Nephron (organoid): Measurements from ENCODE around the gene TAX1BP3.
A peak's percentile ranks its signal among the peaks of the same experiment; 100 is the strongest.

Source experiments
- H3K27ac Mint-ChIP-seq, 3 experiments: 2 replicates each; pipeline ENCODE4 v1.8.0; 2020; ENCODE audit warnings: mixed read lengths in 3 of 3, mild to moderate bottlenecking in 2 of 3, moderate library complexity in 1 of 3
- H3K27me3 Mint-ChIP-seq: 2 replicates; pipeline ENCODE4 v1.8.0; 2021; ENCODE audit warnings: low read depth, mild to moderate bottlenecking, moderate library complexity, mixed read lengths
- H3K36me3 Mint-ChIP-seq: 2 replicates; pipeline ENCODE4 v1.8.0; 2020; ENCODE audit warnings: low read depth, mixed read lengths
- H3K4me1 Mint-ChIP-seq: 2 replicates; pipeline ENCODE4 v1.8.0; 2020; ENCODE audit warnings: mixed read lengths
- H3K4me3 Mint-ChIP-seq, 3 experiments: 2 replicates each; pipeline ENCODE4 v1.8.0; 2020; ENCODE audit warnings: mild to moderate bottlenecking in 3 of 3, mixed read lengths in 3 of 3, moderate library complexity in 2 of 3
- H3K9me3 Mint-ChIP-seq: 2 replicates; pipeline ENCODE4 v1.8.0; 2020; ENCODE audit warnings: mixed read lengths
- TF ChIP-seq, protein P1 (sequence below), 3 experiments: fragments of 200-600 bp; sonication (generic); IDR thresholded peaks; one replicate each; pipeline ENCODE4 v1.5.0; 2021; ENCODE audit warnings: antibody characterized with exemption in 3 of 3; ENCODE audit not compliant: unreplicated experiment in 3 of 3

TAX1BP3 gene

GRCh38 chr17:3675886-3676285, 7.5 kb upstream of the TAX1BP3 start:
- Mint-ChIP-seq H3K27me3 (no peaks in the 10 kb centered on the region), H3K36me3 (peaks cover 5% of the 10 kb centered on the region), H3K9me3 (no peaks in the 10 kb centered on the region), H3K4me3 (no peak overlapping the region), H3K4me1 (peaks cover 5% of the 10 kb centered on the region), H3K27ac (no peak overlapping the region)
- TF ChIP-seq, protein P1, sequence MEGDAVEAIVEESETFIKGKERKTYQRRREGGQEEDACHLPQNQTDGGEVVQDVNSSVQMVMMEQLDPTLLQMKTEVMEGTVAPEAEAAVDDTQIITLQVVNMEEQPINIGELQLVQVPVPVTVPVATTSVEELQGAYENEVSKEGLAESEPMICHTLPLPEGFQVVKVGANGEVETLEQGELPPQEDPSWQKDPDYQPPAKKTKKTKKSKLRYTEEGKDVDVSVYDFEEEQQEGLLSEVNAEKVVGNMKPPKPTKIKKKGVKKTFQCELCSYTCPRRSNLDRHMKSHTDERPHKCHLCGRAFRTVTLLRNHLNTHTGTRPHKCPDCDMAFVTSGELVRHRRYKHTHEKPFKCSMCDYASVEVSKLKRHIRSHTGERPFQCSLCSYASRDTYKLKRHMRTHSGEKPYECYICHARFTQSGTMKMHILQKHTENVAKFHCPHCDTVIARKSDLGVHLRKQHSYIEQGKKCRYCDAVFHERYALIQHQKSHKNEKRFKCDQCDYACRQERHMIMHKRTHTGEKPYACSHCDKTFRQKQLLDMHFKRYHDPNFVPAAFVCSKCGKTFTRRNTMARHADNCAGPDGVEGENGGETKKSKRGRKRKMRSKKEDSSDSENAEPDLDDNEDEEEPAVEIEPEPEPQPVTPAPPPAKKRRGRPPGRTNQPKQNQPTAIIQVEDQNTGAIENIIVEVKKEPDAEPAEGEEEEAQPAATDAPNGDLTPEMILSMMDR (IDR thresholded peaks at IDR 0.05; ENCODE audit: unreplicated experiment in 3 of 3), result no peak

DNA sequence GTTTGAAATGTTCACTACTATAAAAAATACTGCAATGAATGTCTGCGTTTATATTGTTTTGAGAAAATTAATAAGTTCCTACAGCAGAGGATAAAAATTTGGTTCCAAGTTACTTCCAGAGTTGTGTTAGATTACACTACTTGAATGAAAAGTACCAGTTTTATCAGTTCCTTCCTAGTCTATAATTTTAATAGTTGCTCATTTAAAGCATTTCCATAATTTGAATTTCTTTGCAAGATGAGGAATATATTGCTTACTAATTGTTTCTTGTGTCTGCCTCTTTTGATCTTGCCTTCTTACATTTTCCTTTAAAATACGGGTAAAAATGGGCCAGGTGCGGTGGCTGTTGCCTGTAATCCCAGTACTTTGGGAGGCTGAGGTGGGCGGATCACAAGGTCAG, 4.2 kb upstream of the TAX1BP3 start:
- no peaks in the 10 kb centered on the region for H3K27me3 Mint-ChIP-seq
- H3K4me1 Mint-ChIP-seq, result peaks cover 12% of the 10 kb centered on the region
- H3K36me3 Mint-ChIP-seq, result peaks cover 8% of the 10 kb centered on the region
- H3K4me3 Mint-ChIP-seq, result peak overlapping the region in 1 of 3 experiments; percentile 32
- TF ChIP-seq, protein P1 (IDR thresholded peaks at IDR 0.05; ENCODE audit: unreplicated experiment in 3 of 3), result no peak
- H3K27ac Mint-ChIP-seq, result no peak overlapping the region
- no peaks in the 10 kb centered on the region for H3K9me3 Mint-ChIP-seq

DNA sequence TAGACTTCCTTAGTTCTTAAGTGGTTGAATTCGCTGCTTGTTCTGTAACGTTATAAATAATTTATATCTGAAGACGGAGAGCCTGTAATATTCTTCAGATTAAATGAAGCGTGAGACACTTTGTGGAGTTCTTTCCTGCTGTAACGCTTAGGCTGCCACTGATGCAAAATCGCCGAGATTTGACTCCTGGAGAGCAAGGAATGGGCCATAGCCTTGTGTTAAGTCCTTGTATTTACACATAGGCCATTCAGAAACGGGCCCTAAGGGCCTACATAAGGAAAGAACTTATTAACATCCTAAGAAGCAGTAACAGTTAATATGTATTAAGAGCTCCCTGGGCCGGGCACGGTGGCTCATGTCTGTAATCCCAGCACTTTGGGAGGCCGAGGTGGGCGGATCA, 1.2 kb upstream of the TAX1BP3 start:
- H3K27me3 Mint-ChIP-seq, result peaks cover 5% of the 10 kb centered on the region
- H3K4me1 Mint-ChIP-seq, result peaks cover 32% of the 10 kb centered on the region
- peaks cover 19% of the 10 kb centered on the region for H3K36me3 Mint-ChIP-seq
- no peaks in the 10 kb centered on the region for H3K9me3 Mint-ChIP-seq
- TF ChIP-seq, protein P1 (IDR thresholded peaks at IDR 0.05; ENCODE audit: unreplicated experiment in 3 of 3), result no peak
- peak overlapping the region; percentile 54 to 98 (median 81) for H3K27ac Mint-ChIP-seq
- peak overlapping the region; percentile 95 to 98 (median 98) for H3K4me3 Mint-ChIP-seq

GRCh38 chr17:3669085-3669347, 638 bp upstream of the TAX1BP3 start:
- Mint-ChIP-seq H3K4me3 (peak overlapping the region; percentile 95 to 98 (median 98)), H3K36me3 (peaks cover 25% of the 10 kb centered on the region), H3K27me3 (peaks cover 5% of the 10 kb centered on the region), H3K27ac (peak overlapping the region; percentile 54 to 98 (median 81)), H3K9me3 (no peaks in the 10 kb centered on the region), H3K4me1 (peaks cover 32% of the 10 kb centered on the region)
- TF ChIP-seq, protein P1 (IDR thresholded peaks at IDR 0.05; ENCODE audit: unreplicated experiment in 3 of 3), result no peak

GRCh38 chr17:3667366-3668278, 756 bp downstream of the TAX1BP3 start:
- H3K27me3 Mint-ChIP-seq, result peaks cover 5% of the 10 kb centered on the region
- TF ChIP-seq, protein P1 (IDR thresholded peaks at IDR 0.05; ENCODE audit: unreplicated experiment in 3 of 3), result no peak
- H3K4me3 Mint-ChIP-seq, result peak overlapping the region; percentile 95 to 98 (median 98)

DNA sequence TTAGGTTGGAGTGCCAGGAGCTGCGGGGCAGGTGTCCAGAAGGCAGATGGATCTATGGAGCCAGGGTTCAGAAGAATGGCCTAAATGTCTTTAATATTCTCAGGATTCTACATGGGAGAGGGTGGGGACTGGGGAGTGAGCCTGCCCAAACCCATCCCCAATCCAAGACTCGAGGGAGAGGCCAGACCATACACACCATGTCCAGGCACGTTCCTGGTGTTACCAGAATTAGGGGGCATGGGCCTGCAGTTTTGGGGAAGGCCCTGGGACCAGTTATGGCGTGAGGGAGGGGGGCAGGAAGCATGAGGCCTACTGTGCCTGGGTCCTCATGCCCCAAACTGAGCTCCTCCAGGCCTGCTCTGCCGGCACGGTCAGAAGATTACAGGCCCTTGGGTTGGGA, 1.9 kb downstream of the TAX1BP3 start:
- H3K4me1 Mint-ChIP-seq, result peaks cover 32% of the 10 kb centered on the region
- no peaks in the 10 kb centered on the region for H3K9me3 Mint-ChIP-seq
- peak overlapping the region; percentile 95 to 98 (median 98) for H3K4me3 Mint-ChIP-seq
- TF ChIP-seq, protein P1 (IDR thresholded peaks at IDR 0.05; ENCODE audit: unreplicated experiment in 3 of 3), result no peak
- peak overlapping the region; percentile 87 to 93 (median 91) for H3K27ac Mint-ChIP-seq
- H3K27me3 Mint-ChIP-seq, result peaks cover 5% of the 10 kb centered on the region
- peaks cover 25% of the 10 kb centered on the region for H3K36me3 Mint-ChIP-seq

More at GRCh38 chr17:3667366-3668278, 756 bp downstream of the TAX1BP3 start:
- Mint-ChIP-seq H3K4me1 (peaks cover 32% of the 10 kb centered on the region), H3K27ac (peak overlapping the region; percentile 87 to 98 (median 93)), H3K9me3 (no peaks in the 10 kb centered on the region), H3K36me3 (peaks cover 28% of the 10 kb centered on the region)
